Stimulated activated CD4-positive, alpha-beta T cell treated with anti-CD3 and anti-CD28 coated beads, Interleukin-15, amount 100 ng/mL, for 48 hours (primary cell): Measurements from ENCODE around the gene KCNQ1.

Experiments
- DNase-seq, 2 donors: peaks; one replicate each; pipeline ENCODE4 v3.0.0-alpha.2; 2020; ENCODE audit warnings: low read depth in 2 of 2

Gene KCNQ1

DNA sequence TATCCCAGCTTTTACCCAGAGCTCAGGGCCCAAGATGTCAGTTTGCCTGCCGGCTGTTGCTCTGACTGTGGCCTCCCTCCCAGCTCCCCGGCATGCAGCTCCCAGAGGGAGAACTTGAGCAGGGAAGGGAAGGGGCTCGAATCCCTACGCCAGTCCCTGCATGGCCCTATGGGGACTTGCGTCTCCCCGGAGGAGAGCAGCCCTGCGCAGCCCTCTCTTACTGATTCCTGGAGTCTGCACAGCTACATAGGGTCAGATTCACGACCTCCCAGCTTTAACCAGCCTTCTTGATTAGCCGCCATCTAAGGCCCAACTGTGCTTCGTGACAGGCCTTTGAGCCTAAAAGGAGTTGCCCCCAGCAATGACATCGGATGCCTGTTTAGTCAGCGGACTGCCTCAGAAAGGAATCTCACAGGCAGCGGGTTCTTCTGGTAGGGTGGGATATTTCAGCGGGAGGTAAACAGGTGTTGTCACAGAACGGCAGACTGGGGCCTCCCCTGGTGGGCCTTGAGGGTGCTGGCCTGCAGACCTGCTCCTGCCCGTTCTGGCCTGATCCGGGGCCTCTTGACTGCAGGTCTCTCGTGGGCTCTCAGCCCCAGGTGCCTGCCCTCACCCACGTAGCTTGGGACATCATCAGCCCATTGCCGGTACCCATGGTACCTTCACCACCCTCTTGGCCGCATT lies 298.8 kb downstream of the KCNQ1 start:
- no peak for DNase-seq

DNA sequence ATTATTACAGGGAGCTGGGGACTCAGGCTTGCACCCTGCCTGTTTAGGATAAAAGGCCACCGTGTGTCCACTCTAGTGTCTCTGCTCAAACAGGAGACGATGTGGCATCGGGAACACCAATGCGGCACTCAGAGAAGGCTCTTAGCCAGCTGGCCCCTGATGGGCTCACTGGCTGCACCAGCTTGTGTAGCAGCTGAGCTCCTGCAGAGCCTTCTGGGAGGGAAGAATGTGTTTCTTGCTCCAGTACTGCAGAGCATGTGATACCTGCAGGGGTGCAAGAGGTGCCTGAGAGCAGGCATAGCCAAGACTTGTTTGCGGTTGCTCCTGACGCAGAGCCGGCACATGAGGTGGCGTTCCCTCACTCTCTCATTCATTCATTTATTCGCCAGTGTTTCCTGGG lies 299.4 kb downstream of the KCNQ1 start:
- DNase-seq, result no peak

DNA sequence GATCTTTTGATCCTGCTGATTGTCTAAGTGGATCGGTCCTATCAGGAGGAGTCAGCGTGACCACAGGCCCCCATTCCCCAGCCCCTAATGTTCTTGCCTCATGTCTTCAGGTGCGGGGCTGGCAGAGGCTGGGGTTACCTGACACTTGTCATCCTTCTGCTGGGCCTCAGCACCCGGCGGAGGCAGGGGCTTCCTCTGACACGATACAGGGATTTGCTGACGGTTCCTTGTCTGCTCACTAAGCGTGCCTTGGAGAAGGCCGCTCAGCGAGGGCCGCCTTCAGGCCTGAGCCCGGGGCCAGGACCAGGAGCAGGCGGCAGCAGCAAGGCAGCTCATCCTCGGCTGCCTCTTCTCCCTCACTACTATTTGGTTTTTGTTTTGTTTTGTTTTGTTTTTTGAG lies 300.7 kb downstream of the KCNQ1 start:
- no peak for DNase-seq

DNA sequence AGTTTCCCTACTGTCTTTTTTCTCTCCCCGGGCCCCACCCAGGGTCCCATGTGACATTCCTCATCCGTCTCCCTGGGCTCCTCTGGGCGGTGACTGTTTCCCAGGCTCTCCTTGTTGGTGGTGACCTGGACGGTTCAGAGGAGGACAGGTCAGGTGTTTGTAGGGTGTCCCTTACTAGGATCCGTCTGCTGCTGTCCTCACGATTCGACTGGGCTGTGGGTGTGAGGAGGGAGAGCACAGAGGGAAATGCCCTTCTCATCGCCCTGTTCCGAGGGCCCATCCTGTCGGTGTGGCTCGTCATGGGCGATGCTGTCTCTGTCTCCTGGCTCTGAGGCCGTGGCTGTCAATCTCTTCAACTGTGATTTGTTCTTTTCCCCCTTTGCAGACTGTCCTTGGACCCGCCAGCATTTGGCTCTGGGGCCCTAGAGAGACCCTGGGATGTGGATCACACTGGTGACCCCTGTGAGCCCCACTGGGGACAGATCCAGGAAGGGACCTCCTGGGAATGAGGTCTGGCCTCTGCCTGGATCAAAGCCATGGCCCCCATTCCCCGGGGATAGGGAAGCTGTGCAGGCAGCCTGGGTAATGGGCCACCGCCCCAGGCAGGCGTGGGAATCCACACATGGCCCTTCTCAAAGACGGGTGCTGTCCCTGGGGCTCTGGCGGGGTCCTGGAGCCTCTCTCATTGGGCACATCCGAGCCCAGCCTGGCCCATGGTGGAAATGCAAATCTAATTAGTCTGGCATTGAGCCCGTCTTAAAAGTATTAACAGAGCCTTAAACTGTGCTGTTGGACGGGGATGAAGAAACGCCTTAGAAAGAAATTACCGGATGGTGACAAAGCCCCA lies 301.8 kb downstream of the KCNQ1 start:
- no peak for DNase-seq

DNA sequence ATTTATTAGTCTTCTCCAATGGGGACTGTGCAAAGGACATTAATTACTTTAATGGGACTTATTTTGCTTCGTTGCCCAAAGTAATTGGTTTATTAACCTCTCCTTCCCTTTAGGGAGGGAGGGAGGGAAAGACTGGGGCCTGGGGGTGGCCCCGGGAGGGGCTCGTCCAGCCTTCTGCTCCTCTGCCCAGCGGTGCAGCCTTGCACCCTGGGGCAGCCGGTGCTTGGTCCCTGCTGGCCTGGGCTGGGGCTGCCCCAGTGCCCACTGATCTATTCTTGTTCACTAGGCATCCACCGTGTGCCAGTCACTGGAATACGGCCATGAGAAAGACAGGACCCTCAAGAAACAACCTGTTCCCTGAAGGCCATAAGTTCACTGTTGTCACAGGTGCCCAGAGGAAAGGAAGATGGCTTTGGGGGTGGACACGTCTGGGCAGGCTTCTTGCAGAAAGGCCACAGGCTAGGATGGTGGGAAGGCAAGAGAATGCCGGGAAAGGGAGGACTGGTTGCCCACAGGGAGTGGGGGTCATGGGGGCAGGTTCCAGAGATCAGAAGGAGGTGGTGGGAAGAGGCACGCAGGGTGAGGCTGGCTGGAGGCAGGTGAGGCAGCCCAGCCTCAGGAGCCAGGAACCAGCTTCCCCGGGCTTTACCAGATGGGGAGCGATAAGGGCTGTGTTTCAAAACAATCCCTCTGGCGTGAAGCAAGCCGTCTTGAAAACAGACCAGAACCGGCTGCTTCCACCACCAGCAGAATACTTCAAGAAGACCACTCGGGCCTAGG lies 302.6 kb downstream of the KCNQ1 start:
- DNase-seq, result no peak

DNA sequence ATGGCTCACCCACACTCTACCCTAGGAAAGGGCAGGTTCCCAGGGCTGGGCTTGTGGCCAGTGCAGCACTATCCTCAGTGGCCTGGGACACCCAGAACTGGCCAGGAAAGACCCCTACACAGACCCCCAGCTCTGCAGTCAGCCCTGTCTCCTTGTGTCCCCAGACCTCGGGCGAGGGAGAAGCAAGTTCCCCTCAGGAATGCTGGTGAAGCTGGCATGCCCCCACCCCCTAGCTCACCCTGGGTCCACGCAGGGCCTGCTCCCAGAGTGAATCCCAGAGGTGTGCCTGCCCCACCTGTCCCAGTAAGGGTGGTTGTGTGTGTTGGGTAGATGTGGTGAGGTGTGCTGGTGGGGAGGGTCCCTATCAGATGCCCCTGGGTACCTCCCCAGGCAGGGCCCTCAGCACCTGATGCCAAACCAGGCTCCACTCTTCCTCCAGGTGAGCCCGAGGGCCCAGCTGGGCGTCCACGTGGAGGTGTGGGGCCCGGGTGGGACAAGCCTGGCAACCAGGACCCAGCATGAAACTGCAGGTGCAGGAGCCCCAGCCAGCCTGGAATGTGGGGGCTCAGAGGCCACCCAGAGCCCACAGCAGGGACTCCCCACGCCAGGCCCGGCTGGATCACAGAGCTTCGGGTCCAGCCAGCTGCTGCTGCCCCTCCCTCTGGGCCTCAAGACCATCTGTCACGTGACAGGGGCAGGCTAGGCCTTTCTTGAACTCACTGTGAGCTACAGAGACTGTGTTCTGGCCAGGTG lies 303.4 kb downstream of the KCNQ1 start:
- no peak for DNase-seq

DNA sequence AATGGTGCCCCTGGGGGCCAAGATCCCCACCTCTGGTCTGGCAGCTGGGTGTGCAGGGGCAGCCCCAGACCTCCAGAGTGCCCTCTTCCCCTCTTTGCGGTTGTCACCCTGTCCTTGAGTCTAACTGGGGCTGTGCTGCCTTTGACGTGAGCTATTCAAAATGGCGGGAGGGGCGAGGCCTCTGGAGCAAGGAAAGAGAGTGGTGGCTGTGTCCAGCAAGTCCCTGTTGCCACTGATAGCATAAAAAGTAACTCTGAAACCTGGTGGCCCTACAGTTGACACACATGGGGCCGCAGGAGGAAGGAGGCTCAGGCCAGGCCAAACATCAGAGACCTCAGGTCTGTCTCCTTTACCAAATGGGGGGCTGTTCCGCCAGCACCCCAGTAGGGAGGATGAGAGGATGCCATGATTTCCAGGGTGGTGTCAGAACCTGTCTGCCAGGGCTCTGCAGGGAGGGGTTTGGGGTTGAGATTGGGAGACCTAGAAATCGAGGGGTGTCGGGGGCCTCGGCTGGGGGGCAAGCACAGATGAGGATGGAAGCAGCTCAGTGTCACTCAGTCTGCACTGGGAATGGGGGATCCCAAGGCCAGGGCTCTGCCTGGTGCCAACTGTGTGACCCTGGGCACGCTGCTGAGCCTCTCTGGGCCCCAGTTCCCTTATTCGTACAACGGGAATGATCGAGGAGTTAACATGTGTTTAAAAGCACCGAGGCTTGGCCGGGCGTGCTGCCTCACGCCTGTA lies 304.2 kb downstream of the KCNQ1 start:
- no peak for DNase-seq

DNA sequence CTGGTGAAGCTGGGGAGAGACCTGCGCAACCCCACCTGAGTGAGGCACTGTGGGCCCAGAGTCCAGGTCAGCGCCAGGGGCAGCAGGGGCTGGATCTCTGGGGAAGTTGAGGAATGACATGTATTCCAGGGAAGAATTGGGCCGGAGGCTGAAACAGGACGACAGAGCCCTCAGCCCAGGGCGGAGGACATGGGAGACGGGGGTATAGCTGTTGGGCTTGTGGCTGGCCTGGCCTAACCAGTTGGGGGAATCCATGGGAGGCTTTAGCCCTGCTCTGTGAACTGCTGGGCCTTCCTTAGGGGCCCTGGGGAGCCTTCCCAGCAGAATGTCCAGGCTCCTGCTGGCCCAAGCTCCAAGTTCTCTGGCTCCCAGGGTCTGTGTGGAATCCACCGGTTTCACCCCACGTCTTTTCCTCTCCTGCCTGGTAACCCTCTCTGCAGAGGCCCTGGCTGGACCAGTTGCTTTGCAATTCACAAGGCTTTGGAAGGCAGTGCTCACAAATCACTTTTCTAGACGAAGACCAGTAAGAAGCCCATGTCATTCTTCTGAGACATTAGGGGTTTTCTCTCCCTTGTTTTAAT lies 305.4 kb downstream of the KCNQ1 start:
- DNase-seq, result no peak

DNA sequence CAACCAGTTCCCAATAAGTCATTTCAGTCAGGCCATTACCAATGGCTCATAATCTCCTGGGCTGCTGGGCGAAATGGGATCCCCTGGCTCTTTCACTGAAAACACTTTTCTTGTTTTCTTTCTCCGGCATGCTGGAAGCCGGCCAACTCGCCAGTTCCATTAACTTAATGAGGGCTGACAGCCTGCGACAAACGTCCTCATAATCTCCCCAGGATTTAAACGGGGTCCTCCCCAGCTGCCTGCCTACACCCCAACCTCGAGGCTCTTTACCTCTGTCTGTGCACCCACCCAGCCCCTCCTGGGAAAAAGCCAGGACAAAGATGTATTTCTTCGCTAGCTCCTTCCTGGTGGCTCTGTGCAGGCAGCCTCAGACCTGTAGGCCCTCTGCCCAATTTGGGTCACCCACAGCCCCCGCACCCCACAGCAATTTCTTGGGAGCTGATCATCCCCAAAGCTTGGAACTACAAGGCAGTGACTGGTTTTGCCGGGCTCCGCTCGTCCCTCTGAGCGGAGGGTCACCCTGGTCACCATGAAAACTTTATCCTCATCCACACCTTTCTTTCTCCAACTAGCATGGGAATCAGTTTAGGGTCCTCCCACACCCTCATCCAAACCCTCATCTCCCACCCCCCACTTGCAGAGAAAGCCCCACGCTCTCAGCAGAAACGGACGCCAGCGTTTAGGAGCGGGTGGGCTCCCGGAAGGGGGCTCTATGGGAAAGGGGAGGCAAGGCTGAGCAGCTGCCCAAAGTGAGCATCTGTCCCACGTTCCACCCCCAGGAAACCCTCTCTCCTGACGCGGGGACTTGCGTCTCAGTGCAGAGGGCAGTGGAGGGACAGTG lies 306.1 kb downstream of the KCNQ1 start:
- DNase-seq, result no peak

DNA sequence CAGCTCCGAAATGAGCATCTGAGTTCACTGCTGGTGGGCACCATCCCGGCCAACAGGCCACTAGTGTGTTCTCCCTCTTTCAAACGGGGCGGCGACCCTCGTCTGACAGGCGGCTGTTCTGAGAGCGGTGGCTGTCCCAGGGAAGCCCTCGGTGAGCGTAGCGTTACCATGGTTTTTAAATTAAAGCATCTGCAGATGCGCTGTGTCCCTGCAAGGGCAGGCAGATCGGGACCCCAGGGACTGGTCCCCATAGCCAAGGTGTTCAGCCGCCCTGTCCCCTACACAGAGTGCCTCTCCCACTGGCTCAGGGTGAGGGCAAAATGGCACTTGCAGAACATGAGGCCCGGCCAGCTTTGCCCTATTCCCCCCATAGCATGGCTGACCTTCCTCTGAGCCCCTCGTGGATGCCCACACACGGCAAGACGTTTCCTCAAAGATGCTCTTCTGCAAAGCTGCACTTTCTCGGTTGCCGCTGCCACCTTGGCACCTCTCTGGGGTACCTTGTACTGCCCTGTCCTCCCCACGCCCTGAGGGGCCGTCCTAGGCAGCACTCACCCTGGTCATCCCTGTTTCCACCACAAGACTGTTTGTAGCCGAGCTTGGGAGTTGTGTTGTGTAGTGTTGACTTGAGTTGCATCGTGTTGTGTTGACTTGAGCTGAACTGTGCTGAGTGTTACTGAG lies 306.9 kb downstream of the KCNQ1 start:
- no peak for DNase-seq

DNA sequence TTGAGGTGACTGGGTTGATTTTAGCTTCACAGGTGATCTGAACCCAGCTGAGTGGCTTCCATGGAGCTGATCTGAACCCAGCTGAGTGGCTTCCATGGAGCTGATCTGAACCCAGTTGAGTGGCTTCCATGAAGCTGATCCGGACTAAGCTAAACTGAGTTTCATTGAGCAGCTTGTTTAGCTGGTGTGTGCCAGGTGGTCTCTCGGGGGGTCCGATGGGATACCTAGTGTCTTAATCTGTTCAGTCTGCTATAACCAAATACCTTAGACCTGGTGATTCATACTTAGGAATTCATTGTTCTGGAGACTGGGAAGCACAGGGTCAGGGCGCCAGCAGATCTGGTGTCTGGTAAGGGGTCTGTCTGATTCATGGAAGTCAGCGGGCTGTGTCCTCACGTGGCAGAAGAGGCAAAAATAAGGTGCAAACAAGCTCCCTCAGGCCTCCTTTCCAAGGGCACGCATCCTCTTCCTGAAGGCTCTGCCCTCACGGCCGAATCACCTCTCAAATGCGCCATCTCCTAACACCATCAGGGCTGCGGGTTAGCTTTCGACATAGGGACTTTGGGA lies 307.5 kb downstream of the KCNQ1 start:
- no peak for DNase-seq

DNA sequence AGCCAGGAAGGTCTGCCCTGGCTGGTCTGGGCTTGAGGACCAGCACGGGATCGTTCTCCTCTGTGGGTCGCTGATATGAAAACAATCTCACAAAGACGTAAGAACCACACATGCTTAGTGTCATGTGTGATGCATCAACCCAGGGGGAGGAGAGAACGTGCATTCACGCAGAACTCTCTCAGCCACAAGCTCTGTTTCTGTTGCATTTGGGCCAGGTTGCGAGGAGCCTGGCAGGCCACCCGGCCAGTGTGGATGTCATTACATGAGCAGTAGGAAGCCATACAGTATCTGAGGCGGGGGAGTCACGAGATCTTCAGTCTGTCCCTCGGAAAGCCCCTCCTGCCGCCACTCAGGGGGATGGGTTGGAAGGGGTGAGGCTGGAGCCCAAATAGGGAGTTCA lies 308.1 kb downstream of the KCNQ1 start:
- DNase-seq, result no peak

DNA sequence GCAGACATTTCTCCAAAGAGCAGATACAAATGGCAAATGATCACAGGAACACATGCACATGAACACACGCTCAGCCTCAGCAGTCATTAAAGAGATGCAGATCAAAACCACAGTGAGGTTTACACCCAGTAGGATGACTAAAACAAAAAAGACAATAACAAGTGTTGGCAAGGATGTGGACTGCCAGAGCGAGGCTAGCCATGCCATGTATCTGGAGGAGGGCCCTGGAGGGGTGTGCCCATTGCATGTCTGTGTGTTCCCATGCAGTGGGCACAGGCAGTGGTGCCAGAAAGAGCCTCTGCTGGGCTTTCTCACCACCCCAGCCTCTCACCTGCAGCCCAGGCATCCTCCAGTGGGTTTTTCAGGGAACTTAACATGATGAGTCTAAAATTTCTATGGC lies 309.2 kb downstream of the KCNQ1 start:
- DNase-seq, result no peak

DNA sequence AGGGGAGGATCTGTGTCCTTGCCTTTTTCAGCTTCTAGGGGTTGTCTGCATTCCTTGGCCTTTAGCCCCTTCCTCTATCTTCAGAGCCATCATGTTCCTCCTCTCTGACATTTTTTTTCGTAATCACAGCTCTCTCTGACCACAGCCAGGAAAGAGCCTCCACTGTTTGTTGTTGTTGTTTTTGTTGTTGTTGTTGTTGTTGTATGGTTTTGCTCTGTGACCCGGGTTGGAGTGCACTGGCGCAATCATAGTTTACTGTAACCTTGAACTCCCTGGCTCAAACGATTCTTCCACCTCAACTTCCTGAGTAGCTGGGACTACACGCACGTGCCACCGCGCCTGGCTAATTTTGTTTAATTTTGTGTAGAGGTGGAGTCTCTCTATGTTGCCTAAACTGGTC lies 310.3 kb downstream of the KCNQ1 start:
- DNase-seq, result no peak

DNA sequence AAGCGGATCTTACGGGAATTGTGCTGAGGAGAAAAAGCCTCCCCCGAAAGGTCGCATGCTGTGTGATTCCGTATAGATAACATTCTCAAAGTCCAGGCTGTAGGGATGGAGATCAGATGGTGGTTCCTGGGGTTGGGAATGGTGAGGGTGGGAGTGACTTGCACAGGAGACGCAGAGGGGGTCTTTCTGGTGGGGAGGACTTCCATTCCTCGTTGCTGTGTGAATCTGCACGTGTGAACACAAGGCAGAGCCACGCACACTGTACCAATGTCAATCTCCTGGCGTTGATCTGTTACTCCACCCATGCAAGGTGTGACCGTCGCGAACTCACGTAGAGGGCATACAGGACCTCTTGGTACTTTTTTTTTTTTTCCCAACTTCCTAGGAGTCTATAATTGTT lies 313.9 kb downstream of the KCNQ1 start:
- DNase-seq, result no peak

DNA sequence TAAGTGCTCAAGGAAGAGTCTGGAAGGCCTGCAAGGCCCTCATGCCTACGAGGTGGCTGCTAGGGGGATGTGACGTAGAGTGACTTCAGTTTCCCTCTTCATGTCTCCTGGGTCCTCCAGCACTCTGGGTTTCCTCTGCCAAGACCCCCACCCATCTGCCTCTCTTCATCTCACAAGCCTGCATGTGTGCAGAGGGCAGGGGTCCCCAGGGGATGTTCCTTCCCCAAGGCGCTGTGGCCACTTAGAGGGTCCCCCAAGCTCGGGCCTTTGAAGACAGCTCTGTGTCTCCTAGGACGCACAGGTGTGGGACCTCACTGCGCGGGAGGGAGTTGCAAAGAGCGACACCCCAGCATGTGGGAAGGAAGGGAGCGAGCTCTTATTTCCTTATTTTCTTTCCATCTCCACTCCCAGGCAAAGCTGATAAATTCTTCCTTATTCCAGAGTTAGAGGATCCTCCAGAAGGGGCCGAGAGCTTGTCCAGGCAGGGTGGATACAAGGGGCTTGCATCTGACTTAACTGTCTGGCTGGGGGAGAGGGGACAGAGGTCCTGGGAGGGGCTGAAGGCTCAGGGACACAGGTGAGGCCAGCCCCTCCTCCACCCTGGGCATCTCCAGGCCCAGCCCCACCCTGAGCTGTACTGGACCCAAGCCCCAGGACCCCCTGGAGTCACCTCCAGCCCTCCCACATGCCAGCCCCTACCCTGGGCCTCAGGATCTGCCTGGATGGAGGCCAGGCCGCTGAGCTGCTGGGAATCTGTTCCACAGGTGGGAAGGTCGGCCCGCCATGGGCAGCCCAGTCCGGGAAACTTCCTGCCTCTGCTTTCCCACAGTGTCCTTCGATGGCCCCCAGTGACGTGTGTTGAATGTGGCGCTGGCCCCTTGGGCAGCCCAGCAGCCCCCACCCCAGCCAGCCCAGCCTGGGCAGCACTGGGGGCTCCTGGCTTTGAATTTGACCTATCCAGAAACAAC lies 314.7 kb downstream of the KCNQ1 start:
- DNase-seq, result no peak

DNA sequence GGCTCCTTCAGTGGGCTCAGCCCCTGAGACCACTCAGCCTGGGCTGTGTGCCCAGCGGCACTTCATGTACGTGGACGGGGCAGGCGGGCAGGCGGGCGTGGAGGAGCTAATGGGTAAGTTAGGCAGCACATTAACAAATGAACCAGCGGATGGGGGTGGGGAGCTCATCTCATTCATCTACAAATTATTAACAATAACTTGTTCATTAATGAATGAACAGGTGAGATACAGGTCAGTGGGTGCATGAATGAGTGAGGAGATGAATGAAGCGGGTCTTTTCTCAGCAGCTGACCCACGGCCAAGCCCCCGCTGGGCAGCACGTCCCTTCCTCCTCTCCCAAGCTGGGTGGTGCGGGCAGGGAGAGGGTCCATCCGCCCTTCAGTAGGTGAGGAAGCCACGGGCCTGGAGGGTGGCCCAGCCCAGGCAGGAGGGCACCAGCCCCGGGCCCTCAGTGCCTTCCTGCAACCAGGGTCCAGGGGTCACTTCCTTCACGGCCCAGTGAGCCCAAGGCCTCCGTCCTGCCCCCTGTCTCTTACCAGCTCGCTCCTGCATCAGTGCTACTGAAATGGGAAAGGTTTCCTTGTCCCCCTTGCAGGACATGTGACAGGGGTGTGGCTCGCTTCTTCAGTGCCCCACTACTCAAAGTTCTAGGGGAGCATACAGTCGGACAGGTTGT lies 315.5 kb downstream of the KCNQ1 start:
- DNase-seq, result no peak
